AG09309 (cell line): ENCODE data around the gene EN1.
A peak's percentile ranks its signal among the peaks of the same experiment; 100 is the strongest.

Experiments
- DNase-seq: peaks from one replicate; pipeline ENCODE4 v3.0.0-alpha.2; 2010; ENCODE audit warnings: low read depth
- H3K4me3 ChIP-seq: 2 replicates; pipeline ENCODE4 v1.5.1; 2011; ENCODE audit warnings: mild to moderate bottlenecking, low read depth, low read length, moderate library complexity; ENCODE audit not compliant: control insufficient read depth
- CTCF ChIP-seq: IDR thresholded peaks from 2 replicates; pipeline ENCODE4 v1.5.1; 2011; ENCODE audit warnings: mild to moderate bottlenecking, low read depth, low read length, inconsistent platforms; ENCODE audit not compliant: insufficient read depth, control insufficient read depth; ENCODE audit errors: missing control alignments

Gene EN1

DNA sequence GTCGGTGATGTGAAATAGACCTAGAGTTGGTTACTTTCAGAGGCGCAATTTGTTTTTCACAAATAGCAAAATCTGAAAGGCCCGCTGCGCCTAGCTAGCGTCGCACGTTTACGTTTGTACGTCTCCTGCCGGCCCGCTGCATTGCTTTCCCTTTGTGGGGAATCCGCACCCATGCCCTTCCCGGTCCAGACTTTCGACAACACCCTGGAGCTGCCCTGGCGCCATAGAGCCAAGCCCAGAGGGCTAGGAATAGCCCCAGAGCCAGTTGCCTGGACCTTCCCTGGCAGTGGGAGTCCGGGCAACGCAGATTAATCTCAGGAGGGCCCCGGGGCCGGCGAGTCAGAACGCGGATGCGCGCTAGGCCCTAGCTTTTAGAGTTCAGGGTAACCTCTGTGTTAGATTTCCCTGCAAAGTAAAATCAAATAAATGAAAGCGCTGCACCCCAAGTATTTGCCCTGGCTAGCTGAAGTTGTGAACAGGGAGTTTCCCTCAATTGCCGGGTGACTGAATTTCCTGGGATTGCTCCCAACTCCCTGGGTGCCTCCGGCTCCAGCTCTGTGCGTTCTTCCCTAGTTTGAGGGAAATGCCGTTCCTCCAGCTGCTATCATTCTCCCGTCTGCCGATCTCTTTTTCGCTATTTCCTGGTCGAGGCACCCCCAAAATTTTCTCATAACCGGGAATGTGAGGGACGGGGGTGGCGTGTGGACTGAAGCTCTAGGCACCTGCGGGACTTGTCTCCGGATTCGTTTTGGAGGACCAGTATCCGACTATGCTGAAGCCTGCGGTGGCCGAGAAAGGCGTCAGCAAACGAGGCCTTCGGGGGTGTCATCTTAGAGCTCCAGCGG lies 1.2 kb upstream of the EN1 start:
- no peak for DNase-seq
- H3K4me3 ChIP-seq, result peak overlapping the region; percentile 41
- TF ChIP-seq CTCF, result no peak

- peak; percentile 59 for DNase-seq
- H3K4me3 ChIP-seq, result peak overlapping the region; percentile 41
- TF ChIP-seq CTCF, result no peak
Measured at GRCh38 chr2:118847762-118848172, 319 bp upstream of the EN1 start.

- peak; percentile 5 for TF ChIP-seq CTCF
- no peak for DNase-seq
- peak overlapping the region; percentile 70 for H3K4me3 ChIP-seq
Measured at GRCh38 chr2:118846442-118846952, 951 bp downstream of the EN1 start.

- DNase-seq, result no peak
- H3K4me3 ChIP-seq, result peak overlapping the region; percentile 70
- TF ChIP-seq CTCF, result no peak
Measured at GRCh38 chr2:118845522-118846441, 1.7 kb downstream of the EN1 start.

DNA sequence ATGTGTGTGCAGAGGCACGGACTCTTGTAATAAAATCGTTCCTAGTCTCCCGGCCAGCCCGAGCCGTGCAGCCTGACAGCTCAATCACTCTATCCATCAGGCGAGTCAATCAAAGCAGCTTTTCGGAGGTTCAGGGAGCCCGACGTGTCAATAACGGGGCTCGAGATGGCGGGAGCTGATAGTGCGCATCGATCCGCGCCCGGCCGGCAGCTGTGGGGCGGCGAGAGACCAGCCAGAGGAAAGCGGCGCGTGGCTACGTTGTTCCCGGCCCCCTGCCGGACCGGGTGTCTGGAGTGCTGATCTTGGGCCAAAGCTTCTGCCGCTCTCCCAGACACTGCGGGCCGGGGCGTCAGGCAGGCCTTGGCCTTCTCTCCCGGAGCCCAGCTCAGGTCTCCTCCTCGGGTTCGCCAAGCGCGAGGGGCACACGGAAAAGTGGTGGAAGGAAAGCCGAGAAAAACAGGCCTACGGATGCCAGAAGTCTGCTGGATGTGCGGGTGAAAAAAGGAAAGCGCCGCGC lies 2.4 kb downstream of the EN1 start:
- DNase-seq, result no peak
- peak overlapping the region; percentile 70 for H3K4me3 ChIP-seq
- no peak for TF ChIP-seq CTCF

DNA sequence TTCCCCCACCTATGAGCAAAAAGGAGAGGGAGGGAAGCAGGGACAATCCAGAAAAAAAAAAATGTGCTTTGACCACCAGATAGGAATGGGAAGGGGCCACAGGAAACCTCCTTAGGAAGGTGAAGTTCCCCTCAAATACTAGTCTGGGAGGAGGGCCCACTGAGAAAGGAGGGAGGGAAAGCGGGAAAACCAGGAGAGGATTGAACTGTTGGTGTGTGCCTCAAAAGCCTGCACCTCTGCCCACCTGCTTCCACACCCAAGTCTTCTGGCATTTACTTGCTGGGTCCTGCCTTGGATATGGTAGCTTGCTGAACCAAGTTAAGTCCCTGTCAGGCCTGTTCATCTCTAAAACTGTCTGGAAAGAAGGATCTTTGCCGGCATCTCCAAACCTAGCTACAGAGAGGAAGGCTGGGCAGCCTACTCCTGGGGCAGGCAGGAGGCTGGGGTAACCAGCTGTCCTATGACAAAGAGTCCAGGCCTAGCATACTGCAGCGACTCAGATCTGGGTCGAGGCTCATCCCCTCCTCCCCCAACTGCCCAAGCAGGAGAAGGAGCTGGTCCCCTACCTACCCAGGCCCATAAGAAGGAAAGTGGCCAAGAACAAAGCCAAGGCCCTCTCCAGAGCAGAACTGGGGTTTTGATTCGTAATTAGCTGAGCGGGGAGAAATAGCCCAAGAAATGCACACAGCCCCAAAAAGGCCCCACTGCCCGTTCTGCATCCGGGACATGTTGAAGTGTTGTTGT lies 3.0 kb downstream of the EN1 start:
- no peak for TF ChIP-seq CTCF
- H3K4me3 ChIP-seq, result no peak overlapping the region
- no peak for DNase-seq
